Urinary bladder (tissue), 4 donors: ENCODE data around the gene NDUFB6. TPM values are rescaled to one million over a fixed set of nuclear protein-coding genes. Genes with fewer than 3 reads are reported as not detected.
"Not testable (repeated sequence)": the region's sequence is repeated elsewhere in the genome, so short reads cannot be mapped to it uniquely, and the experiment has no call there.

Experiments used
- DNase-seq: peaks from one replicate; pipeline ENCODE4 v3.0.0-alpha.2; 2015; ENCODE audit errors: extremely low spot score
- H3K27ac ChIP-seq: one replicate; pipeline ENCODE4 v1.5.1; 2013; ENCODE audit warnings: low read depth, mild to moderate bottlenecking, moderate library complexity
- H3K36me3 ChIP-seq: one replicate; pipeline ENCODE4 v1.6.1; 2013; ENCODE audit warnings: mild to moderate bottlenecking, moderate library complexity; ENCODE audit not compliant: insufficient read depth
- H3K4me1 ChIP-seq: one replicate; pipeline ENCODE4 v1.6.1; 2013; ENCODE audit warnings: mild to moderate bottlenecking, moderate library complexity; ENCODE audit not compliant: insufficient read depth
- H3K4me3 ChIP-seq: one replicate; pipeline ENCODE4 v1.5.1; 2013; ENCODE audit warnings: low read depth, low read length
- WGBS: extraction: QIAGEN DNeasy Blood & Tissue Kit; methylation state at CpG from one replicate; pipeline ENCODE4 v1.1.7; 2013; 5-methylcytosine and 5-hydroxymethylcytosine counted together
- polyA plus RNA-seq: library from polyadenylated mRNA; stranded (reverse); fragments of 200-250 nt; gene quantifications from one replicate; pipeline ENCODE4 v1.2.3, GENCODE V29; 2013
- total RNA-seq: library from RNA; depleted of rRNA; stranded (reverse); fragments of >200 nt; gene quantifications from one replicate; pipeline ENCODE4 v1.2.3, GENCODE V29; 2014
- donor health status: healthy with polysubstance abuse.
- donor health status: healthy.

Gene NDUFB6
- total and polyA plus RNA-seq, 2 donors, result 45.5 to 58.1 TPM

DNA sequence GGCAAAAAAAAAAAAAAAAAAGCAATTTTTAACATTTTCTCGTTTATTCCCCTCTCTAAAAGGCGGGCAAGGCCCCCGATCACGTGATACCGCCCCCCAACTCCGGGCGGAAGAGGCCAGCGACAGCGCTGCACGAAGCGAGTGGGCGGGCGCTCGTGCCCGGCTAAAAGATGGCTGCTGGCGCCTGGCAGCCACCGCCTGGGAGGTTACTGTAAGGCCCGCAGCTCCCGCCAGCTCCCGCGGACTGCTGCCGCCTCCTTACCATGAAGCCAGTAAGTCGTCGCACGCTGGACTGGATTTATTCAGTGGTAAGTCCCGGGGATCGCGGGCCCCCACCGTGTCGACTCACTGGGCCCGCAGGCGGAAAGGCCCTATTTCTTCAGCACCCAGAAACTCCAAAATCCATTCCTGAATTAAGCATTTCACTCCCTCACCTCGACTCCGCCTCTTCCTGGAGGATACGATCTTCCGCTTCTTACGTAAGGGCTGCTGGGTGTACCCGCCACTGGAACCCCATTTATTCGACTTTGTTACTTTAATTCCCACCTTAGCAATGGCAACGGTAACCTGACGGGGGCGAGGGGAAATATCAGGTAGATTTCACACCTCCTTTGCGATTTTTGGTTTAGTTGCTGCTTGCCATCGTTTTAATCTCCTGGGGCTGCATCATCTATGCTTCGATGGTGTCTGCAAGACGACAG, 20.6 kb downstream of the NDUFB6 start, which contains the start of the genes SMIM27 and TOPORS:
SMIM27 (plus strand) TSS at position 156 of the 701 bp plus-strand sequence; CDS start at position 264, 108 bp downstream.
TOPORS (minus strand) TSS at position 415 of the 701 bp plus-strand sequence; CDS start at position 265, 150 bp downstream.
- Histone ChIP-seq H3K4me1 (no peaks in the 10 kb centered on the region), H3K4me3 (peak within 1 kb of the TSS; percentile 87), H3K36me3 (peaks cover 2% of the 10 kb centered on the region), H3K27ac (peak within 1 kb of the TSS; percentile 98)
- WGBS, result under 1% methylated on average over 46 of the region's 46 CpGs
- DNase-seq, result peak; percentile 87

- H3K4me1 ChIP-seq, result no peaks in the 10 kb centered on the region
- peak; percentile 45 for DNase-seq
- peaks cover 2% of the 10 kb centered on the region for H3K36me3 ChIP-seq
- peak overlapping the region; percentile 87 for H3K4me3 ChIP-seq
- peak overlapping the region; percentile 98 for H3K27ac ChIP-seq
- under 1% methylated on average over 36 of the region's 36 CpGs for WGBS
Measured at GRCh38 chr9:32551276-32552051, 21.5 kb downstream of the NDUFB6 start.

DNA sequence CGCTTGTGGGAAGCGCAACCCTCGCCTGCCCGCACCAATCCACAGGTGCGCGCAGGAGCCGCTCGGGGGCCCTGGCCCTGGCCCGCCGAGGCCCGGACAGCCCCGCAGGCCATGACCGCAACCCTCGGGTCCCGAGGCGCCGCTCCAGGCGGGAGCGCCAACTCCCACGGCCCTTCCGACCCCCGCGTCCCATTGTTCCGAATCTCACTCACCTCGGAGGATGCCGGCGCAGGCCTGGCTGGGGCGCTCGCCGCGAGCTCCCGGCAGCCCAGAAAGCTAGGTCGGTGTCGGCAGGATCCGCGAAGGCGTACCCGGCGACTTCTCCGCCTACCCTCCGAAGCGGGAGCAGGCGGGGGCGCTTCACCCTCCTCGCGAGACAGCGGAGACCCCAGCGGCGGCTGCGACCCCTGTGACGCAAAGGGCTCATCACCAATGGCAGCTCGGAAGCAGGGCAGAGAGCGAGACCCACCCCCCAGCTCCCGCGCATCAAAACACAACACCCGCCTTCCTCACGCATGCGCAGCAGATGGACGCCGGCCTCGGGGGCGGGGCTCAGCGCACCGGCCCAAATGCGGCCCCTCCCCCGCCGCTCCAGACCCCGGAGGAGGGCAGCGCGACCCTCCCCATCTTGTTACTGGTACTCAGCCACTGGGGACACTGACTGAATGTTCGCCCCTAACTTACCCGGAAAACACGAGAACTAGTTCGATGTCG, 22.2 kb downstream of the NDUFB6 start:
- WGBS, result under 1% methylated on average over 75 of the region's 75 CpGs
- DNase-seq, result peak; percentile 89
- Histone ChIP-seq H3K4me3 (peak overlapping the region; percentile 87), H3K36me3 (no peaks in the 10 kb centered on the region), H3K4me1 (no peaks in the 10 kb centered on the region), H3K27ac (peak overlapping the region; percentile 98)

DNA sequence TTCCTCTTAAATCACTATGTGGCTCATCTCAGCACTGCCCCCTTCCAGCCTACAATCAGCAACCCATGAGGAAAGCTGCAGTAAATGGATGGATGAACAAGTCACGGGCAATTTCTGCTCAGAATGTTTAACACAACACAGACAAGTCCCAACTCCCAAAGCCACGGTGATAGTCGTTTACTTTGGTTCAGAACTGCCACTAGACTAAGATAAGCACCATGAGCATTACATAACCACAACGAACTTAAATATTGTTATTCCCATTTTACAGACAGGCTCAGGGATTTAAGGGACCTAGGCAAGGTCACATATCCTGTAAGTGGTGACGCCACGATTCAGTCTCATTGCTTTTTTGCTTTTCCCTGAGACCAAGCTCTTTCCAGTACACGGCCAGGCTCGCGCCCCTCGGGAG, 22.8 kb downstream of the NDUFB6 start:
- DNase-seq, result no peak
- 2% methylated on average over 10 of the region's 10 CpGs for WGBS
- Histone ChIP-seq H3K36me3 (no peaks in the 10 kb centered on the region), H3K27ac (peak overlapping the region; percentile 83), H3K4me1 (no peaks in the 10 kb centered on the region), H3K4me3 (peak overlapping the region; percentile 87)

GRCh38 chr9:32548213-32548612, 24.7 kb downstream of the NDUFB6 start:
- H3K36me3 ChIP-seq, DNase-seq, H3K4me3 ChIP-seq, H3K4me1 ChIP-seq, H3K27ac ChIP-seq: not testable (repeated sequence)
- WGBS, result 98% methylated on average over 20 of the region's 20 CpGs

DNA sequence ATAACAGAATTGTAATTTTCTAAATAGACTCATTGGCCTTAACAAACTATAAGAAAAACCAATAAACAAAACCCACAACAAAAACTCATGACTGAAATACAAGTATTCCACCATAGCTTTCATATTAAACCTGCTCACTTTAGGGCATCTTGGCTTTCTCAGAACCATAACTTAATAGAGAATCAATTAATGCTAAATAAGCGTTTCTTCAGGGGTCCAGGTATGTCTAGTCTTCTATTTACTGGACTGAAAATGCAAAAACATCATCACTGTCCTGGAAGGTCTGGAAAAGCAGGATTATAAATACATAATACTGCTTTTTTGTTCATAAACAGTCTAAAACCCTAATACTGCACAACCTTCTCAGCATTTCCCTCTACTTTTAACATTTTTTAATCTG, 27.1 kb downstream of the NDUFB6 start:
- WGBS, result 95% methylated on average over 1 of the region's 1 CpG
- Histone ChIP-seq H3K4me3 (no peak overlapping the region), H3K4me1 (no peaks in the 10 kb centered on the region), H3K36me3 (peaks cover 5% of the 10 kb centered on the region), H3K27ac (no peak overlapping the region)
- DNase-seq, result no peak

DNA sequence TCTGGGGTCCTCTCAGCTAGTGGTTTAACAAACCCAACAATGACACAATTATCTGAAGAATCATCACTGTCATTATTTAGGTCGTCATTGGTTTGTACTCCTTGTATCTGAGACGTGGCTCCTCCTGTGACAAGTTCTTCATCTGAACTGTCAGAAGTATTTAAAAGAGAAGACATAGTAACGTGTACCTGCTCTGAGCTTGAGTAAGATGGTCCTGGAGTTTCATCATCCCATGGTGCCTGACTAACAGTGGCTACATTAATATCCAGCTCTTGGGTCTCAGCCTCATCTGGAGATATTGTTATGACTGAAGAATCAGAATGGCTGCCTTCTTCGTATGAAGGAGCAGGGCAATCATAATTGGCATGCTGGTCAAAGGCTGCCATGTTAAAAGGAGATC, 29.9 kb downstream of the NDUFB6 start:
- Histone ChIP-seq H3K27ac (no peak overlapping the region), H3K4me1 (no peaks in the 10 kb centered on the region), H3K4me3 (no peak overlapping the region), H3K36me3 (peaks cover 5% of the 10 kb centered on the region)
- 94% methylated on average over 4 of the region's 4 CpGs for WGBS
- DNase-seq, result no peak

- Histone ChIP-seq H3K36me3 (no peaks in the 10 kb centered on the region), H3K27ac (no peak overlapping the region), H3K4me3 (no peak overlapping the region), H3K4me1 (no peaks in the 10 kb centered on the region)
- 97% methylated on average over 4 of the region's 4 CpGs for WGBS
- no peak for DNase-seq
Measured at GRCh38 chr9:32533816-32534215, 39.1 kb downstream of the NDUFB6 start.

DNA sequence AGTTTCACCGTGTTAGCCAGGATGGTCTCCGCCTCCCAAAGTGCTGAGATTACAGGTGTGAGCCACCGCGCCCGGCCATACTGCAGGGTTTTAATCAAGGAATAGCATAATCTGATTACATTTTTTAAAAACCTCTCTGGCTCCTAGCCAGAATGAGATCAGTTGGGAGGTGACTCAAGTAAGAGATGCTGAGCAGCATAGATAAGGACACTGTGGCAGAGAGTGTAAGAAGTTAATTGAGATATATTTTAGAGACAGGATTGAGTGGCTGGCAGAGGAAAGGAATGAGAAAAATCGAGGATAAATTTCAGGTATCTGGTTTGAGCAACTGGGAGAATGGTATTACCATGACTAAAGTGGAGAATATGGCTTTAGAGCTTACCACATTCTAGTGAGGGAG, 39.6 kb downstream of the NDUFB6 start:
- Histone ChIP-seq H3K4me1 (no peaks in the 10 kb centered on the region), H3K4me3 (no peak overlapping the region), H3K36me3 (no peaks in the 10 kb centered on the region), H3K27ac (no peak overlapping the region)
- no peak for DNase-seq
- 95% methylated on average over 6 of the region's 6 CpGs for WGBS

DNA sequence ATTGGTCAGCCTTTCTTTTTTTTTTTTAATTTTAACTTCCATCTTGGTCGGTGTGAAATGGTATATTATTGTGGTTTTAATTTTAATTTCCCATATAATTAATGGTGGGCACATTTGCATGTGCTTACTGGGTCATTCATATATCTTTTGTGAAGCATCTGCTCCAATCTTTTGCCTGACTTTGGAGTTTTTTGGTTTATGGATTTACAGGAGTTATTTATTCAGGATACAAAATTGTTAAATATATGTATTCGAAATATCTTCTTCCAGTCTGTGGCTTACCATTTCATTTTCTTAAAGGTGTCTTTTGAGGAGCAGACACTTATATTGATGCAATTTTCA, 46.3 kb downstream of the NDUFB6 start:
- 22% methylated on average over 2 of the region's 2 CpGs for WGBS
- H3K36me3 ChIP-seq, result no peaks in the 10 kb centered on the region
- H3K27ac ChIP-seq, result peak overlapping the region; percentile 80
- H3K4me1 ChIP-seq, result no peaks in the 10 kb centered on the region
- H3K4me3 ChIP-seq, result peak overlapping the region; percentile 65
- no peak for DNase-seq

DNA sequence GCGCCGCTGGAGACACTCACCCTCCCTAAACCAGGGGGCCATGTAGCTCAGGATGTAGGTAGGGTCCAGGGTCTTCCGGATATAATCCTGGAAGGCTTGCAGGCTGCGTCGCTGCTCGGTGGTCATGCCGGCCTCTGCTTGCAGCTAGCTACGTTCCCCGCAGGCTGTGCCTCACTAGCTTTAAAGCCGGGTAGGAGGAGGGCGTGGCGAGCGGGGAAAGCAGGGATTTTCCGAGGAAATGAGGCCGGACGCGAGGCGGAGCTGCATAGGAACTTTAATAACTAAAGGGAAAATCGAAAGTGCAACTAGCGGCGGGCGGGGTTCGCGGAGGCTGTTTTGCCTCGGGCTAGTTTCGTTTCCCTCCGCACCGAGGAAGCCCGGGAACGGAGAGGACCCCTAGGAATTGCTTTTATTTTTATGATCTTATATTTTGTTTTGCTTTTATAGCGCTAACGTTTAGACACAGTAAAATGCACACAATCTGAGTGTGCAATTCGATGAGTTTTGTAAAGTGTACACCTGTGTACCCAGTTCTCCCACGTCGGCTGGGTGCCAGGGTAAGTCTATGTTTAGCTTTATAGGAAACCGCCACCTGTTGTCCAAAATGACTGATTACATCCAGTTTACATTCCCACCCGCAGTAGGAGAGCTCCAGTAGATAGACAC, 46.8 kb downstream of the NDUFB6 start, which contains the start of gene RIGI:
RIGI (minus strand) TSS at position 156 of the 666 bp plus-strand sequence; CDS start at position 126, 30 bp downstream.
- peak within 1 kb of the TSS; percentile 80 for H3K27ac ChIP-seq
- peak; percentile 82 for DNase-seq
- WGBS, result under 1% methylated on average over 37 of the region's 37 CpGs
- H3K36me3 ChIP-seq, result no peaks in the 10 kb centered on the region
- no peaks in the 10 kb centered on the region for H3K4me1 ChIP-seq
- peak within 1 kb of the TSS; percentile 65 for H3K4me3 ChIP-seq

DNA sequence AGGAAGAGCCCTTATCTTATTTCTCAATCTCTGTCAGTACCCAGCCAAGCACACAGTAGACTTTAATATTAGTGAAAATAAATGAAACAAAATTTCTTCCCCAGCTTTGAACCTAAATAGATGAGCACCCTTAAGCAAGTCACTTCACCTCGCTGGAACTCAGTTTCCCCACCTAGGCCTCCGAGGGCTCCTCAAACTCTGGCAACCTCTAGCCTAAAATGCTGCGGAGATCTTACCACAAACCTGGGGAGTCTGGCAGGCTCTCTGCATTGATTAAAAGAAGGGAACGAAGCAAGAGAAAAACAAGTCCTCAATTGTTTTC, 47.3 kb downstream of the NDUFB6 start:
- Histone ChIP-seq H3K4me1 (no peaks in the 10 kb centered on the region), H3K27ac (peak overlapping the region; percentile 71), H3K36me3 (no peaks in the 10 kb centered on the region), H3K4me3 (peak overlapping the region; percentile 65)
- WGBS, result 3% methylated on average over 4 of the region's 4 CpGs
- DNase-seq, result no peak
